Activated T-cell treated with anti-CD3 and anti-CD28 coated beads, Interleukin-2, amount 50 U/mL, for 24 hours (primary cell): Measurements from ENCODE around the gene RRH.
"Not testable (repeated sequence)": the region's sequence is repeated elsewhere in the genome, so short reads cannot be mapped to it uniquely, and the experiment has no call there.

Experiments
- DNase-seq: peaks from one replicate; pipeline ENCODE4 v3.0.0-alpha.2; 2020
- H3K27ac Mint-ChIP-seq: 2 replicates; pipeline ENCODE4 v1.8.0; 2020; ENCODE audit warnings: mild to moderate bottlenecking, mixed read lengths
- H3K27me3 Mint-ChIP-seq: 2 replicates; pipeline ENCODE4 v1.8.0; 2020; ENCODE audit warnings: mixed read lengths
- H3K36me3 Mint-ChIP-seq: 2 replicates; pipeline ENCODE4 v1.8.0; 2020; ENCODE audit warnings: low read depth, mixed read lengths
- H3K4me1 Mint-ChIP-seq: 2 replicates; pipeline ENCODE4 v1.8.0; 2020; ENCODE audit warnings: low read depth, mixed read lengths
- H3K4me3 Mint-ChIP-seq: 2 replicates; pipeline ENCODE4 v1.8.0; 2020; ENCODE audit warnings: mild to moderate bottlenecking, moderate library complexity, mixed read lengths
- H3K9me3 Mint-ChIP-seq: 2 replicates; pipeline ENCODE4 v1.8.0; 2020; ENCODE audit warnings: mixed read lengths

The RRH gene

DNA sequence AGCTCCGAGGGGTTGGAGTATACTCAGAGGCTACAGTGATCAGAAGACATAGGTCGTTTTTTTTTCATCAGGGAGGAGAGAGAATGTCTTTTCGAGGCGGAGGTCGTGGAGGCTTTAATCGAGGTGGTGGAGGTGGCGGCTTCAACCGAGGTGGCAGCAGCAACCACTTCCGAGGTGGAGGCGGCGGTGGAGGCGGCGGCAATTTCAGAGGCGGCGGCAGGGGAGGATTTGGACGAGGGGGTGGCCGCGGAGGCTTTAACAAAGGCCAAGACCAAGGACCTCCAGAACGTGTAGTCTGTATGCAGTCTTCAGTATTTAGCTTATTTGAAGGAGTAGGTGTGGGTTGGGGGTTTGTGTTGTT is 11.7 kb upstream of the RRH start:
- Mint-ChIP-seq H3K36me3 (peaks cover 57% of the 10 kb centered on the region), H3K9me3 (no peaks in the 10 kb centered on the region), H3K27ac (peak overlapping the region; percentile 99), H3K4me1 (peaks cover 55% of the 10 kb centered on the region), H3K27me3 (no peaks in the 10 kb centered on the region), H3K4me3 (peak overlapping the region; percentile 100)
- DNase-seq: peak; percentile 63

DNA sequence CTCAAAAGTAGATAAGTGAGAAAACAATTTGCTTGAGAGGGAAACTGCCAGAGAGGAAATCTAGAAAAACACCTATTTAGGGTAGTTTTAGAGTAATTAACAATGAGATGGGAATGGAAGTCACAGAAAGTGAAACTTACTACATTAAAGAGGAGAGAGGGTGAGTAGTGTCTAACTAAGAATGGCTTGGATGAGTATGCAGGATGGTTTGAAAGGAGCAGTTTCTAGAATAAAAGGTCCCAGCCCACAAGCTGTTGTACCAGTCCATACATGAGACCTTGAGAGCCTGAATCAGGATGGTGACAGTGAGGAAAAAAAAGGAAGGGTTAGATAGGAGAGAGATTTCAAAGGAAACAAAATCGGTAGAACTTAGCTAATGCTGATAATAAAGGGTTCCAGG is 10.9 kb upstream of the RRH start:
- no peak for DNase-seq
- peaks cover 61% of the 10 kb centered on the region for H3K4me1 Mint-ChIP-seq
- H3K4me3 Mint-ChIP-seq: peak overlapping the region; percentile 100
- H3K27ac Mint-ChIP-seq: peak overlapping the region; percentile 99
- H3K27me3 Mint-ChIP-seq: no peaks in the 10 kb centered on the region
- H3K36me3 Mint-ChIP-seq: peaks cover 65% of the 10 kb centered on the region
- no peaks in the 10 kb centered on the region for H3K9me3 Mint-ChIP-seq

- DNase-seq: no peak
- Mint-ChIP-seq H3K4me3 (peak overlapping the region; percentile 46), H3K36me3 (peaks cover 79% of the 10 kb centered on the region)
Observed at GRCh38 chr4:109818268-109818667, 9.5 kb upstream of the RRH start.

GRCh38 chr4:109820563-109820962 is 7.2 kb upstream of the RRH start:
- no peak for DNase-seq
- Mint-ChIP-seq H3K27me3 (no peaks in the 10 kb centered on the region), H3K36me3 (peaks cover 94% of the 10 kb centered on the region), H3K4me3 (peak overlapping the region; percentile 38), H3K4me1 (peaks cover 63% of the 10 kb centered on the region), H3K9me3 (no peaks in the 10 kb centered on the region), H3K27ac (peak overlapping the region; percentile 76)

More at GRCh38 chr4:109818268-109818667, 9.5 kb upstream of the RRH start:
- H3K9me3 Mint-ChIP-seq: no peaks in the 10 kb centered on the region
- H3K27ac Mint-ChIP-seq: peak overlapping the region; percentile 73
- peaks cover 69% of the 10 kb centered on the region for H3K4me1 Mint-ChIP-seq
- no peaks in the 10 kb centered on the region for H3K27me3 Mint-ChIP-seq

DNA sequence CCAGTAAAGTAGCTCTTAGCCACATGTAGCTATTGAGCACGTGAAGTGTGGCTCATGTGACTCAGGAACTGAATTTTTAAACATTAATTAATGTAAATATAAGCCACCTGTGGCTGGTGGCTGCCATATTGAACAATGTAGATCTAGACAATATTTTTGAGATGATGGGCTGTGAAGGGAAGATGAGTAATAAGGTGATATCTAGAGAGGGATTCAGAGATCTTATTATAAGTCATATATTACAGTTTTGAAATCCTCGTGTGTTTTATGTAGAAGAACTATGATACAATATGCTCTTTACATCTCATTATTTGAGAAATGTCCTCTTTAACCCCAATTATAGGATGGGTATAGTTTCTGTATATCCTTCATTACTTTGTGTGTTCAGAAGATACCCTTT is 6.6 kb upstream of the RRH start:
- no peaks in the 10 kb centered on the region for H3K27me3 Mint-ChIP-seq
- peak overlapping the region; percentile 38 for H3K4me3 Mint-ChIP-seq
- no peaks in the 10 kb centered on the region for H3K9me3 Mint-ChIP-seq

DNA sequence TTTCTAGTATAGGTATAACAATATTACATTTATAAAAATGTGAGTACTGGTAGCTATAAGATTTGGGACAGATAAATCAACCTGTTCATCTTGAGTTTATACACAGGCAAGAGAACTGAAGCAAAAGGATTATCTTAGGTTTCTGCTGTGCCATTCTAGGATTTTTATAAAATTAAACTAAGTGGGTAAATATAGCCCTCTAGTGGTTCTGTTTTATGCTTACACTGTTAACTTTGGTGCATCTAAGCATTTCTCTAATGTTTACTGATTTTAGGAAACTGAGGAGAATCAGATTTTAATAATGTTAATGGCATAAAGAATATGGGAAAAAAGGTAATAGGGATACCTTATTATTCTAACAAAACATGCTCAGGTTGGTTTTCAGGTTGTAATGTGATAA is 1.1 kb upstream of the RRH start:
- Mint-ChIP-seq H3K4me3 (no peak overlapping the region), H3K27ac (no peak overlapping the region), H3K9me3 (no peaks in the 10 kb centered on the region), H3K27me3 (no peaks in the 10 kb centered on the region), H3K36me3 (peaks cover 62% of the 10 kb centered on the region), H3K4me1 (peaks cover 9% of the 10 kb centered on the region)
- no peak for DNase-seq

More for the DNA sequence above, 6.6 kb upstream of the RRH start:
- peaks cover 90% of the 10 kb centered on the region for H3K36me3 Mint-ChIP-seq
- no peak for DNase-seq
- H3K27ac Mint-ChIP-seq: peak overlapping the region; percentile 76
- H3K4me1 Mint-ChIP-seq: peaks cover 61% of the 10 kb centered on the region

GRCh38 chr4:109833756-109834155 is 6.0 kb downstream of the RRH start:
- Mint-ChIP-seq H3K27me3 (no peaks in the 10 kb centered on the region), H3K27ac (no peak overlapping the region), H3K4me3 (no peak overlapping the region), H3K9me3 (no peaks in the 10 kb centered on the region), H3K4me1 (no peaks in the 10 kb centered on the region), H3K36me3 (peaks cover 25% of the 10 kb centered on the region)
- DNase-seq: no peak

- Mint-ChIP-seq H3K4me3 (no peak overlapping the region), H3K9me3 (no peaks in the 10 kb centered on the region), H3K27me3 (no peaks in the 10 kb centered on the region)
Observed at GRCh38 chr4:109836985-109837384, 9.2 kb downstream of the RRH start.

DNA sequence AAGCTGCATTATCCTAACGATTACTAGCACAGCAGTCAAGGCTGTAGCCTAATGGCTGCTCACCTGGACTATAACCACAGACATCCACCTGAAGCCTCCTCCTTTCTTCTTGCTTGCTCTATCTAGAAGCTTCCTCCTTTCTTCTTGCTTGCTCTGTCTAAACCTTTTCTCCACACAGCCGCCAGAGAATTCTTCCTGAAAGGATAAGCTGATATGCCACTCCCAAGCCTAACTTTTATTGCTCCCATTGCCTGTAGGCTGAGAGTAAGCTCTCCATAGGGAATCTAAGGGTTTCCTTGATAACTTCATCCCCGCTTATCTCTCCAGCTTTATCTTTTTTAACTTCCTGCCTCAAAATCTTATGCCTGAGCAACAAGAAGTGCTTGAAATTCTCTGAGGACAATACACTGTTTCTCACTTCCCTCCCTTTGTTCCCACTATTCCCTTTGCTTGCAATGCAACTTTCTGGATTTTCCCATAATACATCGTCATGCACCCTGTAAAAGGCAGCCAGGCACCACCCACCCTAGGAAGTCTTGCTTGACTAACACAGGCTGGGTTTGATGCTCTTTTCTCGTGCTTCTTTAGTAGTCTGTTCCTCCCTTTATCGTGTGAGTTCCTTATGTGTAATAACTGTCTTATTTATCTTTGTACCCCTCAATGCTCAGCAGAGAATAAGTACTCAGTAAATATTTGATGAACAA is 18.8 kb downstream of the RRH start:
- no peaks in the 10 kb centered on the region for H3K27me3 Mint-ChIP-seq
- no peak for DNase-seq
- no peaks in the 10 kb centered on the region for H3K4me1 Mint-ChIP-seq
- H3K9me3 Mint-ChIP-seq: no peaks in the 10 kb centered on the region
- no peak overlapping the region for H3K4me3 Mint-ChIP-seq
- no peak overlapping the region for H3K27ac Mint-ChIP-seq
- no peaks in the 10 kb centered on the region for H3K36me3 Mint-ChIP-seq

More at GRCh38 chr4:109836985-109837384, 9.2 kb downstream of the RRH start:
- Mint-ChIP-seq H3K4me1 (no peaks in the 10 kb centered on the region), H3K36me3 (peaks cover 20% of the 10 kb centered on the region), H3K27ac (no peak overlapping the region)
- no peak for DNase-seq

GRCh38 chr4:109847896-109848442 is 20.2 kb downstream of the RRH start, which contains the start of gene LRIT3:
Gene LRIT3, plus strand, starts transcription at chr4:109848107. Its CDS starts 95 bp downstream, at chr4:109848202.
- Mint-ChIP-seq H3K9me3 (no peaks in the 10 kb centered on the region), H3K4me1 (no peaks in the 10 kb centered on the region), H3K4me3 (no peak within 1 kb of the TSS), H3K27ac (no peak within 1 kb of the TSS), H3K27me3 (no peaks in the 10 kb centered on the region), H3K36me3 (peaks cover 4% of the 10 kb centered on the region)
- no peak for DNase-seq

DNA sequence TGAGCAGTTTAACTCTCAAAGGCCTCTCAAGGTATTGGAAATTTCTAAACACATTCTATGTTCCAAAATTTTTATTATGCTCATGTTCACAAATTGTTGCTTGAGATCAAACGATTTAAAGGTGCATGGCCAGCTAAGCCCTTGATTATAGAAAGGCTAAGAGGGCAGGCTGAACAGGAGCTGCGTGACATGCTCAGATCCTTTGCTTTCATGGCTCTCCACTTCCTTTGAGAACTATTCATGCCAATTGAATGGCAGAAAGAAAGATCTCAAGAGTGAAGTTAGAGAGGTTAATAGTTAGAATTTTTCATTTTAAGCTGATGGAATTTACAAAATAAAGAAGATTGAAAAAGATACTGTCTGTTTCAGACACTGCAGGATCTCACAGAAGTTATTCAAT is 20.7 kb downstream of the RRH start:
- Mint-ChIP-seq H3K4me3 (no peak overlapping the region), H3K4me1 (peaks cover 3% of the 10 kb centered on the region)

DNA sequence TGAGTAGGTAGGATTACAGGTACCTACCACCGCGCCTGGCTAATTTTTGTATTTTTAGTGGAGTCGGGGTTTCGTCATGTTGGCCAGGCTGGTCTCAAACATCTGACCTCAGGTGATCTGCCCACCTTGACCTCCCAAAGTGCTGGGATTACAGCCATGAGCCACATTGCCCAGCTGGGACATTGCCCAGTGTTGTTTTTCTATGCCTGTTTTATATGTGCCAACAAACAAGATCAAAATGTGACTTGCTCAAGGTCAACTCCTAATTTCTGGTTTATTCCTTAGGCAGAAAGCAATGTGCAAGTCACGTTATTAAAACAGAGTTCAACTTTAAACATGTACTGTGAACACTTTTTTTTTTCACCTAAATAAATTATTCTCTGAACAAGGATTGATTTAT is 22.8 kb downstream of the RRH start:
- peaks cover 8% of the 10 kb centered on the region for H3K36me3 Mint-ChIP-seq
- no peaks in the 10 kb centered on the region for H3K9me3 Mint-ChIP-seq
- H3K27me3 Mint-ChIP-seq: no peaks in the 10 kb centered on the region
- DNase-seq: no peak
- H3K4me1 Mint-ChIP-seq: peaks cover 5% of the 10 kb centered on the region
- no peak overlapping the region for H3K27ac Mint-ChIP-seq
- H3K4me3 Mint-ChIP-seq: no peak overlapping the region

More for the DNA sequence above, 20.7 kb downstream of the RRH start:
- Mint-ChIP-seq H3K27ac (no peak overlapping the region), H3K36me3 (peaks cover 7% of the 10 kb centered on the region), H3K27me3 (no peaks in the 10 kb centered on the region), H3K9me3 (no peaks in the 10 kb centered on the region)
- DNase-seq: no peak

DNA sequence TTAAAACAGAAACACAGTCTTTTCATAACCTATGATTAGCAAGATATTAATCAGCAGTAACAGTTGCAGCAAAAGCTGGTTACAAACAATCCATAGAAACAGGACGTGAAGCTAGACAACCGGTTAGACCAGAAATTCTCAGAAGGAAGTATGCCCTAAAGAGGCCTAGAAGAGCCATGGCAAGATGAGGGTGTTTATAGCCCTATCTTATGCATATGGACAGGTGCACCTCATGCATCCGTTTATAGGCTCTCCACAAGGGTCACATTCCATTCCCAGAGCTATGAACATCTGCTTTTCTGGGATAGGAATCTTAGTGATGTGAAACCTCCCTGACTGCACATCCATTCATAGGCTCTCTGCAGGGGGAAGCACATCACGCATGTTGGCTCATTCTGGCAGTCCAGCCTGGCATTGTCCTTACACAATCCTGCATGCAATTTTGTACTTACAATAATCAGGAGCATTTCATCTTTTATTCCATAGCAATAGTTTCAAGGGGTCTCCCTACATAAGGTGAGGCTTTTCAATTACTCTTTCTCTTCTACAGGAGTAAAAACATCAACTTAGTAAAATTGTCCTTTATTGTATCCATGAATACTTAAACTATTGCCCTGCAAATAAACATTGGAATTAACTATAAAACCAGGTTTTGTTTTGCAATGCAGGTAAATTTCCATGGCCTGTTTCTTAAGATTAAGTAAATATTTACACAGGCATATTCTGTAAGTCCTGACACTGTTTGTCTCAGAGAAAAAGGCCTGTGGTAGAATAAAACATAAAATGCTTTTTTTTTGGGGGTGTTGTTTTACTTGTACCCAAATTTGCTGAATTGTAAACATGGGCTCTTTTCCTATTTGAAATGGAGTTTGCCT is 31.9 kb downstream of the RRH start:
- not testable (repeated sequence) for H3K27me3 Mint-ChIP-seq, H3K27ac Mint-ChIP-seq, DNase-seq, H3K4me1 Mint-ChIP-seq, H3K4me3 Mint-ChIP-seq
- Mint-ChIP-seq H3K9me3 (peaks cover 16% of the 10 kb centered on the region), H3K36me3 (peaks cover 23% of the 10 kb centered on the region)

DNA sequence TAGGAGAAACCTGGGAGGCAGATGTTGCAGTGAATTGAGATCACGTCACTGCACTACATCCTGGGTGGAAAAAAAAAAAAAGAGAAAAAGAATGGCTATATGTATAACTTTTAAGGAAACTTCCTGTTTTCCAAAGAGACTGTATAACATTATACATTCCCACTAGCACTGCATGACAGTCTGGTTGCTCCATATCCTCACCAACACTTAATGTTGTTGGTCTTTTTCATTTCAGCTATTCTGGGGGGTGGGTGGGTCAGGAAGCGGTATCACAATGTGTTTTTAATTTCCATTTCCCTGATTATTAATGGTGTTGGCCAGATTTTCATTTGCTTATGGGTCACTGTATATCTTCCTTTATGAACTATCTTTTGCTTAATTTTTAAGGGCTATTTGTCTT is 33.5 kb downstream of the RRH start:
- no peaks in the 10 kb centered on the region for H3K27me3 Mint-ChIP-seq
- no peaks in the 10 kb centered on the region for H3K4me1 Mint-ChIP-seq
- DNase-seq: no peak
- H3K9me3 Mint-ChIP-seq: peaks cover 16% of the 10 kb centered on the region
- H3K36me3 Mint-ChIP-seq: peaks cover 18% of the 10 kb centered on the region
- H3K27ac Mint-ChIP-seq: no peak overlapping the region
- H3K4me3 Mint-ChIP-seq: no peak overlapping the region
